ENCODE data around the gene PTPRM. TPM values are rescaled to one million over a fixed set of nuclear protein-coding genes. Genes with fewer than 3 reads are reported as not detected.

Gene PTPRM
- polyA plus RNA-seq, 1 donor from 2014 or later: 126 TPM

DNA sequence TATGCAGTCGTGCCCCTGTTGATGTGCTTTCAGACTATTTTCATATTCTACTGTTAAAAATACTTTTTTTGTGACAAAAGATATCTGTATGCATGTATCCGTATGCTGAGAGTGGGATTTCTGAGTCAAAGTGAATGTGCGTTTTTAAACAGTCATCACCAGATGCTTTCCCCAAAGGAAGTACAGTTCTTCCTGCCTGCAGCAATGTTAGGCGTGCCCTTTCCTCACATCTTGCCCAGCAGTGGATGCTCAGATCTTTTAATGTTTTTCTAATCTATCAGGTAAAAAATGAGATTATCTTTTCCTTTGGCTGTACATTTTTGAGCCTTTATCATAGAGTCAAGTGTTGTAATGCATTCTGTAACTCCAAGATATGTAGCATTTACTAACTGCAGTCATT is 111.7 kb downstream of the PTPRM start:
- no peaks in the 10 kb centered on the region for H3K36me3 ChIP-seq (ENCODE audit: insufficient read depth, low read length)
- H3F3A ChIP-seq (ENCODE audit: insufficient read depth, low read length, poor library complexity, severe bottlenecking): no peaks in the 10 kb centered on the region
- H3K27ac ChIP-seq (ENCODE audit: low read length): no peak overlapping the region
- no peaks in the 10 kb centered on the region for H3K79me2 ChIP-seq (replicated peaks; ENCODE audit: insufficient read depth, low read length)
- no peaks in the 10 kb centered on the region for H3K9me3 ChIP-seq (ENCODE audit: low read length)
- H3K9ac ChIP-seq (ENCODE audit: low read length): no peak overlapping the region
- H3K9me2 ChIP-seq (ENCODE audit: insufficient read depth, low read length): no peaks in the 10 kb centered on the region
- no peak overlapping the region for H2AFZ ChIP-seq (ENCODE audit: low read depth, low read length)
- no peaks in the 10 kb centered on the region for H4K20me1 ChIP-seq (ENCODE audit: insufficient read depth)
- no peak overlapping the region for H3K4me3 ChIP-seq (ENCODE audit: low read length)
- TF ChIP-seq EP300 (conservative IDR thresholded peaks at IDR 0.05; ENCODE audit: poor library complexity, severe bottlenecking) (no peak), EZH2 (IDR thresholded peaks at IDR 0.05; ENCODE audit: borderline replicate concordance, insufficient read depth, low read length, poor library complexity, severe bottlenecking) (no peak), REST (IDR thresholded peaks at IDR 0.05; ENCODE audit: borderline replicate concordance) (no peak), SMC3 (conservative IDR thresholded peaks at IDR 0.05; ENCODE audit: poor library complexity) (no peak), POLR2AphosphoS5 (IDR thresholded peaks at IDR 0.05) (no peak), CTCF (IDR thresholded peaks at IDR 0.05; ENCODE audit: poor library complexity, severe bottlenecking) (no peak), TAF1 (IDR thresholded peaks at IDR 0.05; ENCODE audit: low read depth) (no peak), MXI1 (conservative IDR thresholded peaks at IDR 0.05; ENCODE audit: poor library complexity, severe bottlenecking) (no peak), RAD21 (conservative IDR thresholded peaks at IDR 0.05) (no peak)
- no peaks in the 10 kb centered on the region for H3K27me3 ChIP-seq (ENCODE audit: insufficient read depth, low read depth, low read length)
- no peak overlapping the region for H3K4me2 ChIP-seq (ENCODE audit: low read length)

GRCh38 chr18:7681298-7681697 is 114.2 kb downstream of the PTPRM start:
- H3K79me2 ChIP-seq (replicated peaks; ENCODE audit: insufficient read depth, low read length): no peaks in the 10 kb centered on the region
- H2AFZ ChIP-seq (ENCODE audit: low read depth, low read length): no peak overlapping the region
- no peak overlapping the region for H3K27ac ChIP-seq (ENCODE audit: low read length)
- no peaks in the 10 kb centered on the region for H3K36me3 ChIP-seq (ENCODE audit: insufficient read depth, low read length)
- no peaks in the 10 kb centered on the region for H4K20me1 ChIP-seq (ENCODE audit: insufficient read depth)
- H3F3A ChIP-seq (ENCODE audit: insufficient read depth, low read length, poor library complexity, severe bottlenecking): no peaks in the 10 kb centered on the region
- H3K9ac ChIP-seq (ENCODE audit: low read length): no peak overlapping the region
- H3K4me2 ChIP-seq (ENCODE audit: low read length): no peak overlapping the region
- H3K9me3 ChIP-seq (ENCODE audit: low read length): no peaks in the 10 kb centered on the region
- H3K9me2 ChIP-seq (ENCODE audit: insufficient read depth, low read length): no peaks in the 10 kb centered on the region
- no peaks in the 10 kb centered on the region for H3K27me3 ChIP-seq (ENCODE audit: insufficient read depth, low read depth, low read length)
- no peak for TF ChIP-seq RAD21 (conservative IDR thresholded peaks at IDR 0.05)
- TF ChIP-seq TAF1 (IDR thresholded peaks at IDR 0.05; ENCODE audit: low read depth): no peak
- TF ChIP-seq EP300 (conservative IDR thresholded peaks at IDR 0.05; ENCODE audit: poor library complexity, severe bottlenecking): no peak
- no peak for TF ChIP-seq MXI1 (conservative IDR thresholded peaks at IDR 0.05; ENCODE audit: poor library complexity, severe bottlenecking)
- TF ChIP-seq POLR2AphosphoS5 (IDR thresholded peaks at IDR 0.05): no peak
- H3K4me3 ChIP-seq (ENCODE audit: low read length): no peak overlapping the region
